ENCODE measurements around the gene ESRRB.

DNA sequence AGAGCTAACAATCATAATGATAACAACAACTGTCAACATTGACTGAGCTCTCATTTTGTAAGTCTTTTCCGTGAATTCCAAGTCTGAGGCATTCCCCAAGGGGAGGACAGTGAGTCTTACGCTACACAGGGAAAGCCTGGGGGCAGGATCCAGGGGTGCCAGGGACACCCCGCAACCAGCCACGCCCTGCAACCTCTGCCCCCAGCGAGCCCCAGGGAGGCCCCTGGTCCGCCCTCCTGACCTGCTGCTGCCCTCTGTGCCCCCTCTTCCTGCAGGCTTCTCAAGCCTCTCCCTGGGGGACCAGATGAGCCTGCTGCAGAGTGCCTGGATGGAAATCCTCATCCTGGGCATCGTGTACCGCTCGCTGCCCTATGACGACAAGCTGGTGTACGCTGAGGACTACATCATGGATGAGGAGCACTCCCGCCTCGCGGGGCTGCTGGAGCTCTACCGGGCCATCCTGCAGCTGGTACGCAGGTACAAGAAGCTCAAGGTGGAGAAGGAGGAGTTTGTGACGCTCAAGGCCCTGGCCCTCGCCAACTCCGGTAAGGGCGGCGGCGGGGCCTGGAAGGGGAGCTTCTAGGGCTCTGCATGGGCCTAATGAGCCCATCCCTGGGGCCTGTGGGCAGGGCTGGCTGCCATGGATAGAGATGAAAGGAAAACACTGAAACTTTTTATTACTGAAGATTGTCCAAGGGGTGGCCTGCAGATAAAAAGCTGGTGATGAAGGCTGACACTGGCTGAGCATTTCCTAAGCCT lies 115.4 kb downstream of the ESRRB start:
- TF ChIP-seq, protein P1, sequence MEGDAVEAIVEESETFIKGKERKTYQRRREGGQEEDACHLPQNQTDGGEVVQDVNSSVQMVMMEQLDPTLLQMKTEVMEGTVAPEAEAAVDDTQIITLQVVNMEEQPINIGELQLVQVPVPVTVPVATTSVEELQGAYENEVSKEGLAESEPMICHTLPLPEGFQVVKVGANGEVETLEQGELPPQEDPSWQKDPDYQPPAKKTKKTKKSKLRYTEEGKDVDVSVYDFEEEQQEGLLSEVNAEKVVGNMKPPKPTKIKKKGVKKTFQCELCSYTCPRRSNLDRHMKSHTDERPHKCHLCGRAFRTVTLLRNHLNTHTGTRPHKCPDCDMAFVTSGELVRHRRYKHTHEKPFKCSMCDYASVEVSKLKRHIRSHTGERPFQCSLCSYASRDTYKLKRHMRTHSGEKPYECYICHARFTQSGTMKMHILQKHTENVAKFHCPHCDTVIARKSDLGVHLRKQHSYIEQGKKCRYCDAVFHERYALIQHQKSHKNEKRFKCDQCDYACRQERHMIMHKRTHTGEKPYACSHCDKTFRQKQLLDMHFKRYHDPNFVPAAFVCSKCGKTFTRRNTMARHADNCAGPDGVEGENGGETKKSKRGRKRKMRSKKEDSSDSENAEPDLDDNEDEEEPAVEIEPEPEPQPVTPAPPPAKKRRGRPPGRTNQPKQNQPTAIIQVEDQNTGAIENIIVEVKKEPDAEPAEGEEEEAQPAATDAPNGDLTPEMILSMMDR (IDR thresholded peaks at IDR 0.05) = no peak
- TF ChIP-seq POLR2AphosphoS5 (IDR thresholded peaks at IDR 0.05; ENCODE audit: insufficient read depth in 1 of 2, low read depth in 1 of 2) (no peak), POLR2A (IDR thresholded peaks at IDR 0.05) (no peak)

Data from vagina (tissue), 2 donors.